IMR-90 (cell line): ENCODE measurements around the gene ATP5PB. TPM values are rescaled to one million over a fixed set of nuclear protein-coding genes. Genes with fewer than 3 reads are reported as not detected.

Source experiments
- ATAC-seq: fragments of 200-7000 bp; cut with Tn5 transposase; 2 replicates; pipeline ENCODE4 v1.9.1; 2020; ENCODE audit warnings: low read depth, mild to moderate bottlenecking, moderate library complexity
- BruUV-seq: library from RNA; stranded (reverse); fragments of 400-500 nt; replicated peaks from 2 replicates; lab custom pipeline; 2021; lab: Mats Ljungman, UMichigan
- CTCF ChIA-PET: fragments of 300-600 bp; formaldehyde crosslinking; extraction: SDS; loops from one replicate; lab custom pipeline; 2021; ENCODE audit warnings: antibody characterized with exemption; lab: Yijun Ruan, JAX
- POLR2A ChIA-PET: fragments of 300-600 bp; sonication (Branson Sonifier 250); formaldehyde crosslinking; loops from one replicate; lab custom pipeline; 2022; ENCODE audit warnings: antibody characterized with exemption; ENCODE audit not compliant: unreplicated experiment; lab: Charles Lee
- DNase-seq: peaks from one replicate; pipeline ENCODE4 v3.0.0; 2013
- H2AFZ ChIP-seq: replicated peaks from 2 replicates; pipeline ENCODE3; 2013; ENCODE audit warnings: low read length, mild to moderate bottlenecking; ENCODE audit not compliant: poor library complexity
- H2AK5ac ChIP-seq: 2 replicates; pipeline ENCODE4 v1.6.1; 2013; ENCODE audit warnings: low read depth, low read length, inconsistent platforms
- H2AK9ac ChIP-seq: replicated peaks from 2 replicates; pipeline ENCODE3; 2013; ENCODE audit warnings: mild to moderate bottlenecking, low read depth, low read length, moderate library complexity; ENCODE audit not compliant: poor library complexity
- H2BK120ac ChIP-seq: 2 replicates; pipeline ENCODE4 v1.6.1; 2013; ENCODE audit warnings: low read depth, low read length, inconsistent platforms
- H2BK15ac ChIP-seq: 3 replicates; pipeline ENCODE4 v1.6.1; 2013; ENCODE audit warnings: low read depth, low read length, inconsistent platforms
- H2BK20ac ChIP-seq: 2 replicates; pipeline ENCODE4 v1.6.1; 2013; ENCODE audit warnings: low read depth, mild to moderate bottlenecking, inconsistent platforms, low read length, moderate library complexity
- H2BK5ac ChIP-seq: 2 replicates; pipeline ENCODE4 v1.6.1; 2013; ENCODE audit warnings: mild to moderate bottlenecking, low read depth, low read length, inconsistent platforms; ENCODE audit not compliant: poor library complexity, severe bottlenecking
- H3K14ac ChIP-seq: replicated peaks from 2 replicates; pipeline ENCODE4 v1.6.1; 2013; ENCODE audit warnings: low read depth, low read length, inconsistent platforms
- H3K18ac ChIP-seq: 2 replicates; pipeline ENCODE4 v1.6.1; 2013; ENCODE audit warnings: low read depth, low read length, control low read depth
- H3K23ac ChIP-seq: 2 replicates; pipeline ENCODE4 v1.6.1; 2013; ENCODE audit warnings: low read depth, low read length, inconsistent platforms
- H3K27ac ChIP-seq: 2 replicates; pipeline ENCODE4 v1.5.1; 2013; ENCODE audit warnings: mild to moderate bottlenecking, control low read depth, low read length; ENCODE audit not compliant: insufficient read depth
- H3K27me3 ChIP-seq: 2 replicates; pipeline ENCODE4 v1.6.1; 2013; ENCODE audit warnings: low read length; ENCODE audit not compliant: control insufficient read depth, insufficient read depth
- H3K36me3 ChIP-seq: 2 replicates; pipeline ENCODE4 v1.6.1; 2013; ENCODE audit warnings: low read length, mixed read lengths; ENCODE audit not compliant: control insufficient read depth, insufficient read depth
- H3K4ac ChIP-seq: 2 replicates; pipeline ENCODE4 v1.6.1; 2013; ENCODE audit warnings: low read depth, low read length, inconsistent platforms
- H3K4me1 ChIP-seq: 2 replicates; pipeline ENCODE4 v1.6.1; 2013; ENCODE audit warnings: low read length, mixed read lengths; ENCODE audit not compliant: control insufficient read depth, insufficient read depth
- H3K4me2 ChIP-seq: 2 replicates; pipeline ENCODE4 v1.6.1; 2013; ENCODE audit warnings: low read depth, mild to moderate bottlenecking, control low read depth, low read length, moderate library complexity
- H3K4me3 ChIP-seq: 2 replicates; pipeline ENCODE4 v1.5.1; 2013; ENCODE audit warnings: low read depth, mild to moderate bottlenecking, control low read depth, low read length, moderate library complexity; ENCODE audit not compliant: insufficient read depth
- H3K56ac ChIP-seq: 2 replicates; pipeline ENCODE4 v1.6.1; 2013; ENCODE audit warnings: low read length, inconsistent platforms; ENCODE audit not compliant: insufficient read depth; ENCODE audit errors: extremely low read depth
- H3K79me1 ChIP-seq, 2 experiments: 2 replicates each; pipeline ENCODE4 v1.6.1; 2013; ENCODE audit warnings: low read length in 2 of 2, inconsistent platforms in 1 of 2, low read depth in 1 of 2
- H3K9ac ChIP-seq: 2 replicates; pipeline ENCODE4 v1.6.1; 2013; ENCODE audit warnings: low read depth, low read length, control low read depth
- H3K9me1 ChIP-seq: 2 replicates; pipeline ENCODE4 v1.6.1; 2013; ENCODE audit warnings: low read length, inconsistent platforms; ENCODE audit not compliant: insufficient read depth
- H3K9me3 ChIP-seq: 2 replicates; pipeline ENCODE4 v1.6.1; 2013; ENCODE audit warnings: low read length; ENCODE audit not compliant: control insufficient read depth, insufficient read depth
- H4K20me1 ChIP-seq: 2 replicates; pipeline ENCODE4 v1.6.1; 2013; ENCODE audit warnings: low read length, inconsistent platforms; ENCODE audit not compliant: insufficient read depth
- H4K5ac ChIP-seq: 2 replicates; pipeline ENCODE4 v1.6.1; 2013; ENCODE audit warnings: mild to moderate bottlenecking, low read depth, low read length, control low read depth
- H4K8ac ChIP-seq, 2 experiments: 2 replicates each; pipeline ENCODE4 v1.6.1; 2013; ENCODE audit warnings: low read depth in 2 of 2, low read length in 2 of 2, control low read depth in 1 of 2, inconsistent platforms in 1 of 2
- H4K91ac ChIP-seq: 2 replicates; pipeline ENCODE4 v1.6.1; 2013; ENCODE audit warnings: low read depth, low read length, inconsistent platforms; ENCODE audit not compliant: insufficient read depth
- BHLHE40 ChIP-seq: fragments of 150-350 bp; IDR thresholded peaks from 2 replicates; pipeline ENCODE4 v1.6.1; 2016; ENCODE audit warnings: mild to moderate bottlenecking, low read depth, low read length
- CEBPB ChIP-seq: IDR thresholded peaks from 2 replicates; pipeline ENCODE4 v1.6.1; 2012; ENCODE audit warnings: low read depth, low read length, improper control_type of control experiment
- CTCF ChIP-seq: conservative IDR thresholded peaks from 2 replicates; pipeline ENCODE4 v1.5.1; 2012; ENCODE audit warnings: mild to moderate bottlenecking, low read depth, low read length, improper control_type of control experiment
- ELK1 ChIP-seq: fragments of 150-350 bp; IDR thresholded peaks from 2 replicates; pipeline ENCODE4 v1.6.1; 2016; ENCODE audit warnings: low read depth, mild to moderate bottlenecking, low read length, moderate library complexity, borderline replicate concordance
- FOS ChIP-seq: fragments of 150-350 bp; IDR thresholded peaks from 2 replicates; pipeline ENCODE4 v1.6.1; 2016; ENCODE audit warnings: low read depth, low read length
- MAFK ChIP-seq: IDR thresholded peaks from 2 replicates; pipeline ENCODE4 v1.6.1; 2012; ENCODE audit warnings: low read depth, low read length, improper control_type of control experiment
- MAZ ChIP-seq: IDR thresholded peaks from 2 replicates; pipeline ENCODE4 v1.6.1; 2012; ENCODE audit warnings: low read depth, mild to moderate bottlenecking, low read length, improper control_type of control experiment, moderate library complexity, borderline replicate concordance
- MXI1 ChIP-seq: IDR thresholded peaks from 2 replicates; pipeline ENCODE4 v1.6.1; 2012; ENCODE audit warnings: low read depth, mild to moderate bottlenecking, low read length, moderate library complexity, borderline replicate concordance
- NFE2L2 ChIP-seq: fragments of 150-350 bp; IDR thresholded peaks from 2 replicates; pipeline ENCODE4 v1.6.1; 2016; ENCODE audit warnings: low read depth, mild to moderate bottlenecking, low read length
- POLR2A ChIP-seq: IDR thresholded peaks from 2 replicates; pipeline ENCODE4 v1.6.1; 2012; ENCODE audit warnings: mild to moderate bottlenecking, low read depth, low read length
- RAD21 ChIP-seq: IDR thresholded peaks from 2 replicates; pipeline ENCODE4 v1.6.1; 2012; ENCODE audit warnings: low read length, improper control_type of control experiment
- RCOR1 ChIP-seq: IDR thresholded peaks from 2 replicates; pipeline ENCODE4 v1.6.1; 2012; ENCODE audit warnings: mild to moderate bottlenecking, low read length, improper control_type of control experiment; ENCODE audit not compliant: insufficient replicate concordance
- RFX5 ChIP-seq: IDR thresholded peaks from 2 replicates; pipeline ENCODE4 v1.8.0; 2012; ENCODE audit warnings: low read depth, mild to moderate bottlenecking, low read length, moderate library complexity
- SMC3 ChIP-seq: fragments of 150-350 bp; IDR thresholded peaks from 2 replicates; pipeline ENCODE4 v1.6.1; 2016; ENCODE audit warnings: low read depth, mild to moderate bottlenecking, antibody characterized with exemption, low read length, moderate library complexity
- USF2 ChIP-seq: fragments of 150-350 bp; IDR thresholded peaks from 2 replicates; pipeline ENCODE4 v1.6.1; 2017; ENCODE audit warnings: mild to moderate bottlenecking, antibody characterized with exemption, low read length, low read depth
- WGBS, 2 experiments: methylation state at CpG; one replicate each; pipeline versions ENCODE4 v1.1.5 to v1.1.7; 2013; ENCODE audit warnings: missing lambda C conversion rate in 2 of 2; ENCODE audit not compliant: insufficient read length in 1 of 2; ENCODE audit errors: extremely low coverage in 2 of 2; 5-methylcytosine and 5-hydroxymethylcytosine counted together
- dilution Hi-C: fragments of 300-500 bp; cut with HindIII; formaldehyde crosslinking; loops from one replicate; pipeline ENCODE4 v1.14.3; 2018; ENCODE audit warnings: low sequenced_read_pairs; ENCODE audit not compliant: unreplicated experiment
- in situ Hi-C: fragments of 300-500 bp; cut with MboI; formaldehyde crosslinking; loops from 3 replicates; pipeline ENCODE4 v1.14.3; 2019; ENCODE audit warnings: low sequenced_read_pairs, inconsistent platforms, mixed read lengths
- intact Hi-C: fragments of 100-400 bp; cut with micrococcal nuclease; formaldehyde crosslinking; loops from 2 replicates; pipeline ENCODE4 v1.10.0; 2022
- polyA plus RNA-seq, 3 experiments: library from polyadenylated mRNA; depleted of rRNA; stranded (reverse); fragments of >200 nt; gene quantifications; 2 replicates each; pipeline ENCODE4 v1.2.3, GENCODE V29; 2012; ENCODE audit warnings: low replicate concordance in 1 of 3
- total RNA-seq: library from RNA; depleted of rRNA; stranded (reverse); fragments of >200 nt; gene quantifications from 2 replicates; pipeline ENCODE4 v1.2.3, GENCODE V29; 2012

Gene ATP5PB
- total and polyA plus RNA-seq, 2 of the 4 experiments (the other 2 are of a cell fraction), result 234 to 301 TPM

- no CpG with 5 or more reads among the region's 2 CpGs for WGBS, 2 experiments
- intact Hi-C loops (no loop called here), dilution Hi-C loops (no loop called here), in situ Hi-C loops (loop anchor here (5.0 to 25.0 kb wide), 2 partner anchors 283 to 878 kb away; no protein-coding TSS in a partner anchor)
- Histone ChIP-seq H3K4me2 (no peak overlapping the region), H3K9me3 (no peaks in the 10 kb centered on the region), H2BK15ac (no peak overlapping the region), H3K4ac (no peak overlapping the region), H3K4me1 (no peaks in the 10 kb centered on the region), H3K79me1 (no peaks in the 10 kb centered on the region), H2BK120ac (no peak overlapping the region), H3K36me3 (no peaks in the 10 kb centered on the region), H4K5ac (no peak overlapping the region), H4K20me1 (no peaks in the 10 kb centered on the region), H2BK5ac (no peak overlapping the region), H2BK20ac (no peak overlapping the region), H3K23ac (no peak overlapping the region), H4K8ac (no peak overlapping the region), H3K9me1 (no peaks in the 10 kb centered on the region), H3K14ac (no peak overlapping the region), H3K4me3 (no peak overlapping the region), H3K18ac (no peak overlapping the region), H2AK9ac (no peak overlapping the region), H2AFZ (no peak overlapping the region), H4K91ac (no peak overlapping the region), H3K27ac (no peak overlapping the region), H2AK5ac (no peak overlapping the region), H3K27me3 (peaks cover 2% of the 10 kb centered on the region), H3K9ac (no peak overlapping the region), H3K56ac (no peak overlapping the region)
- DNase-seq (no peak), ATAC-seq (no peak)
- TF ChIP-seq MAZ, result no peak
- TF ChIP-seq MXI1, result no peak
- no peak for TF ChIP-seq FOS
- no peak for TF ChIP-seq ELK1
- TF ChIP-seq RFX5, result no peak
- TF ChIP-seq POLR2A, result no peak
- no peak for TF ChIP-seq CEBPB
- no peak for TF ChIP-seq MAFK
- no peak for TF ChIP-seq NFE2L2
- no peak for TF ChIP-seq CTCF
- no peak for TF ChIP-seq USF2
- TF ChIP-seq RCOR1, result no peak
- no peak for TF ChIP-seq BHLHE40
- no peak for TF ChIP-seq RAD21
- TF ChIP-seq SMC3, result no peak
- no TSS peak for BruUV-seq
- POLR2A ChIA-PET, result no interaction called here
- CTCF ChIA-PET, result no interaction called here
Observed at GRCh38 chr1:111483876-111484275, 34.6 kb downstream of the ATP5PB start.
